Measurements from ENCODE around the gene CD300LD. TPM values are rescaled to one million over a fixed set of nuclear protein-coding genes. Genes with fewer than 3 reads are reported as not detected.

The CD300LD gene
- polyA plus RNA-seq, 3 donors = 0.33 to 0.50 (median 0.41) TPM

- DNase-seq = no peak
- TF ChIP-seq CTCF (IDR thresholded peaks at IDR 0.05) = no peak
- intact Hi-C loops (cut with micrococcal nuclease) = no loop called here
- Histone ChIP-seq H3K4me3 (replicated peaks in 1 of 3; ENCODE audit: low read depth in 2 of 3, low read length in 3 of 3) (peak overlapping the region in 1 of 3 experiments; percentile 23), H4K20me1 (ENCODE audit: insufficient read depth, low read length) (peaks cover 1% of the 10 kb centered on the region), H3K36me3 (replicated peaks in 1 of 2; ENCODE audit: control insufficient read depth in 1 of 2, insufficient read depth in 2 of 2, low read length in 2 of 2) (peaks cover 0 to 12% of the 10 kb centered on the region in 2 donors), H3K27ac (ENCODE audit: low read depth in 1 of 2, low read length in 2 of 2) (peak overlapping the region; percentile 32 to 70), H3K9ac (ENCODE audit: insufficient read depth, low read length, poor library complexity, severe bottlenecking) (no peak overlapping the region), H3K79me2 (ENCODE audit: insufficient read depth, low read length) (peaks cover 29% of the 10 kb centered on the region), H3K4me2 (replicated peaks; ENCODE audit: extremely low read depth, low read length, poor library complexity, severe bottlenecking) (peak overlapping the region; percentile 10), H3K27me3 (ENCODE audit: control insufficient read depth in 2 of 2, insufficient read depth in 2 of 2, low read length in 2 of 2) (no peaks in the 10 kb centered on the region), H2AFZ (ENCODE audit: insufficient read depth, low read depth, low read length, poor library complexity, severe bottlenecking) (no peak overlapping the region), H3K4me1 (ENCODE audit: control insufficient read depth in 1 of 2, insufficient read depth in 2 of 2, low read length in 2 of 2) (peaks cover 71 to 85% of the 10 kb centered on the region in 2 donors), H3K9me3 (replicated peaks in 1 of 2; ENCODE audit: control insufficient read depth in 1 of 2, insufficient read depth in 1 of 2, low read length in 2 of 2) (no peaks in the 10 kb centered on the region)
- peak overlapping the region in 1 of 2 donors; percentile 28 for H3K4me3 Mint-ChIP-seq
- H3K4me1 Mint-ChIP-seq = peaks cover 84% of the 10 kb centered on the region
- H3K27me3 Mint-ChIP-seq (ENCODE audit: low read depth in 3 of 3) = peaks cover 0 to 3% (median 1%) of the 10 kb centered on the region in 3 donors
- H3K36me3 Mint-ChIP-seq = peaks cover 12 to 37% of the 10 kb centered on the region in 2 donors
- peak overlapping the region; percentile 76 to 91 (median 86) for H3K27ac Mint-ChIP-seq
- 100% methylated on average over 2 of the region's 3 CpGs for WGBS (ENCODE audit: insufficient coverage)
- H3K9me3 Mint-ChIP-seq = peaks cover 0 to 9% (median 2%) of the 10 kb centered on the region in 7 donors
Observed at GRCh38 chr17:74625661-74626060, 33.6 kb upstream of the CD300LD start.

GRCh38 chr17:74624131-74624530 lies 32.0 kb upstream of the CD300LD start:
- H3K36me3 Mint-ChIP-seq = peaks cover 10 to 44% of the 10 kb centered on the region in 2 donors
- peak overlapping the region in 1 of 3 experiments; percentile 98 for H3K4me3 ChIP-seq (replicated peaks in 1 of 3; ENCODE audit: low read depth in 2 of 3, low read length in 3 of 3)
- peak overlapping the region; percentile 96 for H3K4me2 ChIP-seq (replicated peaks; ENCODE audit: extremely low read depth, low read length, poor library complexity, severe bottlenecking)
- peaks cover 45% of the 10 kb centered on the region for H3K79me2 ChIP-seq (ENCODE audit: insufficient read depth, low read length)
- H3K4me1 Mint-ChIP-seq = peaks cover 86% of the 10 kb centered on the region
- peak overlapping the region; percentile 93 to 99 (median 97) for H3K27ac Mint-ChIP-seq
- H3K9me3 Mint-ChIP-seq = peaks cover 0 to 7% (median 2%) of the 10 kb centered on the region in 7 donors
- no peak for TF ChIP-seq CTCF (IDR thresholded peaks at IDR 0.05)
- 50% methylated on average over 1 of the region's 1 CpG for WGBS (ENCODE audit: insufficient coverage)
- DNase-seq = peak in 2 of 3 donors; percentile 51 to 73
- intact Hi-C loops (cut with micrococcal nuclease) = loop anchor here in 1 of 2 donors (5.0 kb wide), 1 partner anchor 92 kb away; the partner anchor contains the start of gene CD300LB
- H4K20me1 ChIP-seq (ENCODE audit: insufficient read depth, low read length) = peaks cover 17% of the 10 kb centered on the region
- H3K4me3 Mint-ChIP-seq = peak overlapping the region; percentile 93 to 100
- peaks cover under 1 to 4% (median 1%) of the 10 kb centered on the region in 3 donors for H3K27me3 Mint-ChIP-seq (ENCODE audit: low read depth in 3 of 3)
- H3K27me3 ChIP-seq (ENCODE audit: control insufficient read depth in 2 of 2, insufficient read depth in 2 of 2, low read length in 2 of 2) = no peaks in the 10 kb centered on the region
- peak overlapping the region; percentile 91 to 94 for H3K27ac ChIP-seq (ENCODE audit: low read depth in 1 of 2, low read length in 2 of 2)
- H3K4me1 ChIP-seq (ENCODE audit: control insufficient read depth in 1 of 2, insufficient read depth in 2 of 2, low read length in 2 of 2) = peaks cover 72 to 85% of the 10 kb centered on the region in 2 donors
- no peaks in the 10 kb centered on the region for H3K9me3 ChIP-seq (replicated peaks in 1 of 2; ENCODE audit: control insufficient read depth in 1 of 2, insufficient read depth in 1 of 2, low read length in 2 of 2)
- peaks cover 4 to 17% of the 10 kb centered on the region in 2 donors for H3K36me3 ChIP-seq (replicated peaks in 1 of 2; ENCODE audit: control insufficient read depth in 1 of 2, insufficient read depth in 2 of 2, low read length in 2 of 2)
- peak overlapping the region; percentile 75 for H3K9ac ChIP-seq (ENCODE audit: insufficient read depth, low read length, poor library complexity, severe bottlenecking)
- H2AFZ ChIP-seq (ENCODE audit: insufficient read depth, low read depth, low read length, poor library complexity, severe bottlenecking) = no peak overlapping the region
